GM12878 (cell line): ENCODE results near the gene ANKRD31. TPM values are rescaled to one million over a fixed set of nuclear protein-coding genes. Genes with fewer than 3 reads are reported as not detected.

ENCODE experiments used
- ATAC-seq: fragments of 200-7000 bp; cut with Tn5 transposase; 3 replicates; pipeline ENCODE4 v1.9.1; 2020; ENCODE audit warnings: mild to moderate bottlenecking, moderate library complexity
- BruUV-seq: library from RNA; stranded (reverse); fragments of 400-500 nt; replicated peaks from 2 replicates; lab custom pipeline; 2021; lab: Mats Ljungman, UMichigan
- CTCF ChIA-PET: fragments of 300-600 bp; sonication (Branson Sonifier 250); formaldehyde crosslinking; extraction: SDS; loops from one replicate; lab custom pipeline; 2021; ENCODE audit warnings: inconsistent platforms; lab: Yijun Ruan, JAX
- POLR2A ChIA-PET: fragments of 350-600 bp; formaldehyde crosslinking; extraction: SDS; loops from one replicate; lab custom pipeline; 2021; ENCODE audit warnings: inconsistent platforms; lab: Charles Lee
- RAD21 ChIA-PET: fragments of 300-600 bp; sonication (Branson Sonifier 250); formaldehyde crosslinking; loops from one replicate; lab custom pipeline; 2023; ENCODE audit warnings: antibody characterized with exemption; ENCODE audit not compliant: unreplicated experiment; lab: Charles Lee
- SMC1A ChIA-PET: fragments of 300-600 bp; sonication (Branson Sonifier 250); formaldehyde crosslinking; loops from one replicate; lab custom pipeline; 2023; ENCODE audit not compliant: unreplicated experiment, uncharacterized antibody; lab: Charles Lee
- DNase-seq: peaks from one replicate; pipeline ENCODE4 v3.0.0-alpha.2; 2011; ENCODE audit warnings: low read depth, low spot score
- FAIRE-seq: peaks from 3 replicates; lab custom pipeline; 2011; peaks lifted over from hg19 to GRCh38; lab: Jason Lieb, UNC
- H2AFZ ChIP-seq: 2 replicates; pipeline ENCODE4 v1.6.0; 2011; ENCODE audit warnings: low read depth, low read length, control low read depth; ENCODE audit not compliant: control insufficient read depth
- H3K27ac ChIP-seq: 2 replicates; pipeline ENCODE4 v1.5.1; 2011; ENCODE audit warnings: control low read depth; ENCODE audit not compliant: control insufficient read depth, insufficient read depth
- H3K27me3 ChIP-seq, 2 experiments: replicated peaks in 1 of 2; 2 replicates each; pipeline versions ENCODE4 v1.6.0 to v1.6.1; 2011; ENCODE audit warnings: low read length in 1 of 2; ENCODE audit not compliant: control insufficient read depth in 2 of 2, insufficient read depth in 2 of 2
- H3K36me3 ChIP-seq, 2 experiments: 2 replicates each; pipeline ENCODE4 v1.5.1; 2011; ENCODE audit warnings: low read length in 1 of 2; ENCODE audit not compliant: control insufficient read depth in 2 of 2, insufficient read depth in 2 of 2
- H3K4me1 ChIP-seq: 2 replicates; pipeline ENCODE4 v1.6.1; 2011; ENCODE audit warnings: mild to moderate bottlenecking, low read length, moderate library complexity, mixed read lengths; ENCODE audit not compliant: control insufficient read depth, insufficient read depth
- H3K4me2 ChIP-seq: 2 replicates; pipeline ENCODE4 v1.6.0; 2011; ENCODE audit warnings: control low read depth; ENCODE audit not compliant: control insufficient read depth, insufficient read depth
- H3K4me3 ChIP-seq: fragments of 200-600 bp; sonication (generic); 2 replicates; pipeline ENCODE4 v1.5.1; 2016
- H3K79me2 ChIP-seq: 2 replicates; pipeline ENCODE4 v1.6.0; 2011; ENCODE audit warnings: low read length; ENCODE audit not compliant: control insufficient read depth, insufficient read depth
- H3K9ac ChIP-seq: 2 replicates; pipeline ENCODE4 v1.8.0; 2011; ENCODE audit warnings: low read length, control low read depth, mixed read lengths; ENCODE audit not compliant: control insufficient read depth, insufficient read depth
- H3K9me3 ChIP-seq: replicated peaks from 3 replicates; pipeline ENCODE4 v1.5.1; 2011; ENCODE audit warnings: mild to moderate bottlenecking, low read length; ENCODE audit not compliant: control insufficient read depth, insufficient read depth
- H4K20me1 ChIP-seq: 2 replicates; pipeline ENCODE4 v1.6.0; 2011; ENCODE audit not compliant: control insufficient read depth, insufficient read depth
- BHLHE40 ChIP-seq, 2 experiments: fragments of 450-650 bp in 1 of 2; IDR thresholded peaks; 2 replicates each; pipeline ENCODE4 v1.6.1; 2011 to 2017; ENCODE audit warnings: low read depth in 2 of 2, borderline replicate concordance in 1 of 2, improper control_type of control experiment in 1 of 2, low read length in 1 of 2, mild to moderate bottlenecking in 1 of 2
- ESRRA ChIP-seq: IDR thresholded peaks from 2 replicates; pipeline ENCODE4 v1.6.1; 2012; ENCODE audit warnings: mild to moderate bottlenecking, low read length, improper control_type of control experiment
- FOXM1 ChIP-seq: IDR thresholded peaks from 2 replicates; pipeline ENCODE4 v1.6.1; 2012; ENCODE audit warnings: low read depth, mild to moderate bottlenecking, inconsistent platforms, low read length, moderate library complexity
- POU2F2 ChIP-seq: IDR thresholded peaks from 3 replicates; pipeline ENCODE4 v1.6.1; 2011; ENCODE audit warnings: low read depth, mild to moderate bottlenecking, low read length, borderline replicate concordance
- SMC3 ChIP-seq: IDR thresholded peaks from 2 replicates; pipeline ENCODE4 v1.6.1; 2011; ENCODE audit warnings: low read length, improper control_type of control experiment, borderline replicate concordance
- WGBS: methylation state at CpG from one replicate; pipeline ENCODE4 v1.1.6; 2016; ENCODE audit warnings: low lambda C conversion rate; ENCODE audit not compliant: insufficient replicate concordance, insufficient coverage; ENCODE audit errors: missing lambda C conversion rate; 5-methylcytosine and 5-hydroxymethylcytosine counted together
- in situ Hi-C: fragments of 300-500 bp; cut with MboI; formaldehyde crosslinking; loops from 9 replicates; pipeline ENCODE4 v1.14.3; 2018; ENCODE audit warnings: mixed read lengths
- intact Hi-C: fragments of 100-400 bp; cut with micrococcal nuclease; formaldehyde crosslinking; loops from one replicate; pipeline ENCODE4 v1.14.2; 2022; ENCODE audit not compliant: unreplicated experiment
- polyA plus RNA-seq, 11 experiments: library from polyadenylated mRNA; depleted of rRNA in 4 of 11; unstranded in 6 of 11; stranded (reverse) in 5 of 11; fragments of >200 nt; fragmentation: Nextera tagmentation in 4 of 11; fragmentation: Illumina TruSeq in 1 of 11; extraction: Ambion mirVana in 4 of 11; extraction: Trizol in 1 of 11; gene quantifications; 1 replicate in 1 of 11; 2 replicates in 10 of 11; pipeline versions ENCODE4 v1.2.1 to v1.2.3, GENCODE V29; 2011 to 2016; ENCODE audit warnings: inconsistent platforms in 2 of 11, missing spikeins in 2 of 11, low read depth in 1 of 11
- total RNA-seq, 4 experiments: library from RNA; depleted of rRNA in 3 of 4; stranded (reverse); fragments of >200 nt in 3 of 4; fragmentation: Illumina TruSeq in 1 of 4; extraction: Trizol in 1 of 4; gene quantifications; 2 replicates each; pipeline versions ENCODE4 v1.2.1 to v1.2.3, GENCODE V29; 2013 to 2021
- TF ChIP-seq, protein P1 (sequence below): IDR thresholded peaks from 2 replicates; pipeline ENCODE4 v1.6.1; 2011; ENCODE audit warnings: borderline replicate concordance, low read depth, mild to moderate bottlenecking, moderate library complexity, low read length; ENCODE audit not compliant: insufficient read depth, poor library complexity, severe bottlenecking

ANKRD31 gene
- total and polyA plus RNA-seq, 10 of the 15 experiments (the other 5 are each of a cell fraction or from before 2014, with no cell fraction given): under 0.01 to 0.10 (median 0.04) TPM; not detected in 3

GRCh38 chr5:75148051-75148450 lies 88.6 kb downstream of the ANKRD31 start:
- ChIA-PET RAD21 (no interaction called here), CTCF (no interaction called here), POLR2A (no interaction called here)
- no peak overlapping the region for H3K4me3 ChIP-seq
- FAIRE-seq: no peak
- H2AFZ ChIP-seq: no peak overlapping the region
- H3K4me1 ChIP-seq: no peaks in the 10 kb centered on the region
- BruUV-seq: no TSS peak
- H3K9ac ChIP-seq: no peak overlapping the region
- WGBS: 0% methylated on average over 2 of the region's 2 CpGs
- no peak for DNase-seq
- H3K27me3 ChIP-seq: no peaks in the 10 kb centered on the region
- H3K9me3 ChIP-seq: no peaks in the 10 kb centered on the region
- no peaks in the 10 kb centered on the region for H4K20me1 ChIP-seq
- H3K79me2 ChIP-seq: no peaks in the 10 kb centered on the region
- H3K27ac ChIP-seq: no peak overlapping the region
- TF ChIP-seq BHLHE40 (IDR thresholded peaks at IDR 0.05; ENCODE audit: borderline replicate concordance in 1 of 2, low read depth in 2 of 2, low read length in 1 of 2) (no peak), ESRRA (no peak), FOXM1 (no peak)
- TF ChIP-seq, protein P1, sequence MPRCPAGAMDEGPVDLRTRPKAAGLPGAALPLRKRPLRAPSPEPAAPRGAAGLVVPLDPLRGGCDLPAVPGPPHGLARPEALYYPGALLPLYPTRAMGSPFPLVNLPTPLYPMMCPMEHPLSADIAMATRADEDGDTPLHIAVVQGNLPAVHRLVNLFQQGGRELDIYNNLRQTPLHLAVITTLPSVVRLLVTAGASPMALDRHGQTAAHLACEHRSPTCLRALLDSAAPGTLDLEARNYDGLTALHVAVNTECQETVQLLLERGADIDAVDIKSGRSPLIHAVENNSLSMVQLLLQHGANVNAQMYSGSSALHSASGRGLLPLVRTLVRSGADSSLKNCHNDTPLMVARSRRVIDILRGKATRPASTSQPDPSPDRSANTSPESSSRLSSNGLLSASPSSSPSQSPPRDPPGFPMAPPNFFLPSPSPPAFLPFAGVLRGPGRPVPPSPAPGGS: no peak
- TF ChIP-seq, all 136 proteins: peak for 0
- no peak overlapping the region for H3K4me2 ChIP-seq
- no peaks in the 10 kb centered on the region for H3K36me3 ChIP-seq
- SMC1A ChIA-PET: no interaction called here
- in situ Hi-C loops (no loop called here), intact Hi-C loops (no loop called here)
- ATAC-seq: no peak

GRCh38 chr5:75142566-75143136 lies 94.0 kb downstream of the ANKRD31 start:
- Histone ChIP-seq H3K27ac (no peak overlapping the region), H3K4me3 (no peak overlapping the region), H3K36me3 (no peaks in the 10 kb centered on the region), H3K27me3 (no peaks in the 10 kb centered on the region), H2AFZ (no peak overlapping the region), H3K4me1 (no peaks in the 10 kb centered on the region), H4K20me1 (no peaks in the 10 kb centered on the region), H3K79me2 (no peaks in the 10 kb centered on the region), H3K4me2 (no peak overlapping the region), H3K9me3 (no peaks in the 10 kb centered on the region), H3K9ac (no peak overlapping the region)
- POLR2A ChIA-PET: no interaction called here
- WGBS: 0% methylated on average over 2 of the region's 2 CpGs
- RAD21 ChIA-PET: no interaction called here
- in situ Hi-C loops: no loop called here
- TF ChIP-seq SMC3 (no peak), POU2F2 (no peak)
- no peak for ATAC-seq
- intact Hi-C loops: no loop called here
- SMC1A ChIA-PET: no interaction called here
- CTCF ChIA-PET: no interaction called here
- DNase-seq: no peak
- FAIRE-seq: no peak
- BruUV-seq: no TSS peak
